Upper lobe of left lung (tissue), 6 donors: ENCODE measurements around the gene NDUFS1. TPM values are rescaled to one million over a fixed set of nuclear protein-coding genes. Genes with fewer than 3 reads are reported as not detected.

Experiments used
- ATAC-seq, 2 donors: fragments of 200-7000 bp; cut with Tn5 transposase; one replicate each; pipeline ENCODE4 v1.9.1; 2022; ENCODE audit warnings: mild to moderate bottlenecking in 2 of 2, moderate library complexity in 2 of 2; ENCODE audit not compliant: low FRiP score in 2 of 2
- DNase-seq, 2 donors: peaks; one replicate each; pipeline ENCODE4 v3.0.0-alpha.2; 2019 to 2020
- H3K27ac ChIP-seq, 4 donors: fragments of 200-600 bp; sonication (generic); one replicate each; pipeline ENCODE4 v1.5.1; 2016 to 2019
- H3K27me3 ChIP-seq, 4 donors: fragments of 200-600 bp; sonication (generic); one replicate each; pipeline ENCODE4 v1.5.1; 2017 to 2019
- H3K36me3 ChIP-seq, 4 donors: fragments of 200-600 bp; sonication (generic); one replicate each; pipeline ENCODE4 v1.5.1; 2016 to 2019
- H3K4me1 ChIP-seq, 4 donors: fragments of 200-600 bp; sonication (generic); one replicate each; pipeline ENCODE4 v1.5.1; 2018 to 2019
- H3K4me3 ChIP-seq, 4 donors: fragments of 200-600 bp; sonication (generic); one replicate each; pipeline ENCODE4 v1.5.1; 2017 to 2019; ENCODE audit warnings: mild to moderate bottlenecking in 2 of 4, moderate library complexity in 1 of 4
- H3K9me3 ChIP-seq, 4 donors: fragments of 200-600 bp; sonication (generic); one replicate each; pipeline ENCODE4 v1.5.1; 2018 to 2019
- CTCF ChIP-seq, 6 experiments: fragments of 450-650 bp in 4 of 6; fragments of 200-600 bp in 2 of 6; sonication (generic) in 2 of 6; IDR thresholded peaks; one replicate each; pipeline ENCODE4 v1.5.1; 2016 to 2019; ENCODE audit warnings: antibody characterized with exemption in 6 of 6
- EP300 ChIP-seq, 4 donors: sonication (generic); formaldehyde crosslinking; IDR thresholded peaks; one replicate each; pipeline ENCODE4 v1.5.1; 2017; ENCODE audit warnings: antibody characterized with exemption in 4 of 4, control low read depth in 2 of 4
- POLR2A ChIP-seq, 4 donors: fragments of 450-650 bp; IDR thresholded peaks; one replicate each; pipeline ENCODE4 v1.5.1; 2016 to 2017; ENCODE audit warnings: antibody characterized with exemption in 4 of 4, mild to moderate bottlenecking in 2 of 4
- POLR2AphosphoS5 ChIP-seq, 2 donors: sonication (generic); formaldehyde crosslinking; IDR thresholded peaks; one replicate each; pipeline ENCODE4 v1.5.1; 2017; ENCODE audit warnings: antibody characterized with exemption in 2 of 2
- WGBS, 2 donors: methylation state at CpG; one replicate each; pipeline ENCODE4 v1.1.5; 2017 to 2018; 5-methylcytosine and 5-hydroxymethylcytosine counted together
- total RNA-seq, 6 donors: library from RNA; depleted of rRNA in 4 of 6; stranded (reverse); fragments of >200 nt in 4 of 6; gene quantifications; one replicate each; pipeline versions ENCODE4 v1.1.0 to v1.2.1, GENCODE V29; 2016 to 2021
- donor health status: DM: no; HTN: no; CAD: no; lungs with moderate emphysema.
- donor health status: DM: no; HTN: yes; CAD: no; lungs with severe emphysema.

NDUFS1 gene
- total RNA-seq, 6 donors from 2014 or later: 27.9 to 64.0 (median 55.7) TPM

DNA sequence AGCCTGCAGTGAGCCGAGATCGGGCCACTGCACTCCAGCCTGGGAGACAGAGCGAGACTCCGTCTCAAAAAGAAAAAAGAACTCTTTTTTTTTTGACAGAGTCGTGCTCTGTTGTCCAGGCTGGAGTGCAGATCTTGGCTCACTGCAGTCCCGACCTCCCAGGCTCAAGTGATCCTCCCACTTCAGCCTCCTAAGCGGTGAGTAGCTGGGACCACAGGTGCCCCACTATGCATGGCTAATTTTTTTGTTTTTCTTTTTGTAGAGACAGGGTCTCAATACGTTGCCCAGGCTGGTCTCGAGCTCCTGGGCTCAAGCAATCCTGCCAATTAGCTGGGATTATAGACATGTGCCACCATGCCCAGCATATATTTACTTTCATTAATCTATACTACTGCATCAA is 60.8 kb downstream of the NDUFS1 start:
- Histone ChIP-seq H3K4me3 (no peak overlapping the region), H3K9me3 (no peaks in the 10 kb centered on the region), H3K27ac (no peak overlapping the region), H3K27me3 (no peaks in the 10 kb centered on the region), H3K4me1 (no peaks in the 10 kb centered on the region), H3K36me3 (no peaks in the 10 kb centered on the region)
- WGBS, 2 donors: 80 to 89% methylated on average over 9 of the region's 9 CpGs
- no peak for DNase-seq
- TF ChIP-seq POLR2AphosphoS5 (IDR thresholded peaks at IDR 0.05): no peak
- no peak for TF ChIP-seq CTCF (IDR thresholded peaks at IDR 0.05)
- no peak for TF ChIP-seq POLR2A (IDR thresholded peaks at IDR 0.05)
- TF ChIP-seq EP300 (IDR thresholded peaks at IDR 0.05): no peak
- ATAC-seq: no peak

GRCh38 chr2:206096876-206097275 is 62.4 kb downstream of the NDUFS1 start:
- Histone ChIP-seq H3K9me3 (no peaks in the 10 kb centered on the region), H3K36me3 (no peaks in the 10 kb centered on the region), H3K27me3 (no peaks in the 10 kb centered on the region), H3K27ac (no peak overlapping the region), H3K4me1 (no peaks in the 10 kb centered on the region), H3K4me3 (no peak overlapping the region)
- TF ChIP-seq EP300 (IDR thresholded peaks at IDR 0.05): no peak
- 93 to 100% methylated on average over 2 of the region's 2 CpGs for WGBS, 2 donors
- ATAC-seq (no peak), DNase-seq (no peak)

GRCh38 chr2:206095536-206096332 is 63.5 kb downstream of the NDUFS1 start:
- ATAC-seq (no peak), DNase-seq (no peak)
- TF ChIP-seq POLR2AphosphoS5 (IDR thresholded peaks at IDR 0.05) (no peak), EP300 (IDR thresholded peaks at IDR 0.05) (no peak), CTCF (IDR thresholded peaks at IDR 0.05) (no peak), POLR2A (IDR thresholded peaks at IDR 0.05) (no peak)
- H3K4me1 ChIP-seq: no peaks in the 10 kb centered on the region
- H3K27ac ChIP-seq: no peak overlapping the region
- no peak overlapping the region for H3K4me3 ChIP-seq
- H3K36me3 ChIP-seq: peaks cover 0 to 3% (median 2%) of the 10 kb centered on the region in 4 donors
- 41 to 61% methylated on average over 3 of the region's 3 CpGs for WGBS, 2 donors
- H3K27me3 ChIP-seq: no peaks in the 10 kb centered on the region
- H3K9me3 ChIP-seq: no peaks in the 10 kb centered on the region

- peaks cover 0 to 12% (median 4%) of the 10 kb centered on the region in 4 donors for H3K36me3 ChIP-seq
- DNase-seq: no peak
- no peaks in the 10 kb centered on the region for H3K27me3 ChIP-seq
- H3K27ac ChIP-seq: no peak overlapping the region
- TF ChIP-seq POLR2AphosphoS5 (IDR thresholded peaks at IDR 0.05): no peak
- no peak for TF ChIP-seq EP300 (IDR thresholded peaks at IDR 0.05)
- no peak for TF ChIP-seq CTCF (IDR thresholded peaks at IDR 0.05)
- TF ChIP-seq POLR2A (IDR thresholded peaks at IDR 0.05): no peak
- no peak overlapping the region for H3K4me3 ChIP-seq
- peaks cover 2 to 10% (median 5%) of the 10 kb centered on the region in 4 donors for H3K4me1 ChIP-seq
- ATAC-seq: no peak
- H3K9me3 ChIP-seq: no peaks in the 10 kb centered on the region
- whole genome bisulfite sequencing, 2 donors: 88 to 90% methylated on average over 2 of the region's 2 CpGs
These were observed 66.9 kb downstream of the NDUFS1 start for GRCh38 chr2:206092297-206092696.

DNA sequence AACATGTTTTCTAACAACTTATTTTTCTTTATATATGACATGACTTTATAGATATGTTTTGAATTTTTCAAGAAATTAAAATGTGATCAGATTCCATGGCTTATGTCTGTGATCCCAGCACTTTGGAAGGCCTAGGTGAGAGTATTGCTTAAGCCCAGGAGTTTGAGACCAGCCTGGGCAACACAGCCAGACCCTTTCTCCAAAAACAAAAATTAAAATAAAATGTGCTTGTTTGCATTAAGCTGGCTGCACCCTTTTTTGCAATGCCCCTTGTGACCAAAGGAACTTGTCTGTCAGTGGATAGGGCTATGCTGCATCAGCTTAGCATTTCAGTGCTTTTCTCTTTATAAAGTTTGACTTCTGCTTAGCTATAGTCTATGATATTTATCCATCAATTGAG is 71.0 kb downstream of the NDUFS1 start:
- ATAC-seq (no peak), DNase-seq (no peak)
- TF ChIP-seq CTCF (IDR thresholded peaks at IDR 0.05): no peak
- TF ChIP-seq POLR2AphosphoS5 (IDR thresholded peaks at IDR 0.05): no peak
- TF ChIP-seq POLR2A (IDR thresholded peaks at IDR 0.05): no peak
- TF ChIP-seq EP300 (IDR thresholded peaks at IDR 0.05): no peak
- H3K36me3 ChIP-seq: peaks cover 0 to 12% (median 4%) of the 10 kb centered on the region in 4 donors
- H3K4me1 ChIP-seq: peaks cover 9 to 24% (median 15%) of the 10 kb centered on the region in 4 donors
- H3K9me3 ChIP-seq: no peaks in the 10 kb centered on the region
- H3K27ac ChIP-seq: peak overlapping the region in 1 of 4 donors; percentile 98
- H3K27me3 ChIP-seq: no peaks in the 10 kb centered on the region
- H3K4me3 ChIP-seq: no peak overlapping the region
